Activated T-cell treated with anti-CD3 and anti-CD28 coated beads, Interleukin-2, amount 50 U/mL, for 24 hours (primary cell): Measurements from ENCODE around the gene SMIM10L2A.
A peak's percentile ranks its signal among the peaks of the same experiment; 100 is the strongest.

Experiments
- DNase-seq: peaks from one replicate; pipeline ENCODE4 v3.0.0-alpha.2; 2020
- H3K27ac Mint-ChIP-seq: 2 replicates; pipeline ENCODE4 v1.8.0; 2020; ENCODE audit warnings: mild to moderate bottlenecking, mixed read lengths
- H3K27me3 Mint-ChIP-seq: 2 replicates; pipeline ENCODE4 v1.8.0; 2020; ENCODE audit warnings: mixed read lengths
- H3K36me3 Mint-ChIP-seq: 2 replicates; pipeline ENCODE4 v1.8.0; 2020; ENCODE audit warnings: low read depth, mixed read lengths
- H3K4me1 Mint-ChIP-seq: 2 replicates; pipeline ENCODE4 v1.8.0; 2020; ENCODE audit warnings: low read depth, mixed read lengths
- H3K4me3 Mint-ChIP-seq: 2 replicates; pipeline ENCODE4 v1.8.0; 2020; ENCODE audit warnings: mild to moderate bottlenecking, moderate library complexity, mixed read lengths
- H3K9me3 Mint-ChIP-seq: 2 replicates; pipeline ENCODE4 v1.8.0; 2020; ENCODE audit warnings: mixed read lengths

SMIM10L2A gene

GRCh38 chrX:135421932-135422809 is at the start of gene SMIM10L2A:
TSS of gene SMIM10L2A (plus strand) at chrX:135421944. CDS start at chrX:135422132, 188 bp downstream.
- no peak within 1 kb of the TSS for H3K27ac Mint-ChIP-seq
- peaks cover 3% of the 10 kb centered on the region for H3K4me1 Mint-ChIP-seq
- no peaks in the 10 kb centered on the region for H3K36me3 Mint-ChIP-seq
- peak within 1 kb of the TSS; percentile 52 for H3K4me3 Mint-ChIP-seq
- H3K27me3 Mint-ChIP-seq = peaks cover 36% of the 10 kb centered on the region
- DNase-seq = no peak
- no peaks in the 10 kb centered on the region for H3K9me3 Mint-ChIP-seq

DNA sequence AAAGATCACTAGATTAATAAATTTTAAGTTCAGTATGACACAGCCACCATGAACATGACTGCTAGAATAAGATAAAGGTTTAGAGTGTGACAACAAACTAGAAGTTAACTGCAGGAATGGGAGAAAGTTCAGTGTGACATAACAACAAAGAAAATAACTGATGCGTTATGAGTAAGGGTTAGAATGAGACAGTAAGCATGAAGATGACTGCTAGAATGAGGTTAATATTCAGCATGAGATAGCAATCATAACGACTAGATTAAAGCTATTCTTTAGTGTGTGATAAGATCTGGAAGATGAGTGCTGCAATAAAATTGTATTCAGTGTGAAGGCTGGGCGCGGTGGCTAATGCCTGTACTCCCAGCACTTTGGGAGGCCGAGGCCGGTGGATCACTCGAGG is 48.4 kb upstream of the SMIM10L2A start:
- Mint-ChIP-seq H3K4me3 (no peak overlapping the region), H3K9me3 (no peaks in the 10 kb centered on the region), H3K27ac (no peak overlapping the region), H3K27me3 (peaks cover 10% of the 10 kb centered on the region), H3K4me1 (peaks cover 6% of the 10 kb centered on the region), H3K36me3 (no peaks in the 10 kb centered on the region)
- no peak for DNase-seq

DNA sequence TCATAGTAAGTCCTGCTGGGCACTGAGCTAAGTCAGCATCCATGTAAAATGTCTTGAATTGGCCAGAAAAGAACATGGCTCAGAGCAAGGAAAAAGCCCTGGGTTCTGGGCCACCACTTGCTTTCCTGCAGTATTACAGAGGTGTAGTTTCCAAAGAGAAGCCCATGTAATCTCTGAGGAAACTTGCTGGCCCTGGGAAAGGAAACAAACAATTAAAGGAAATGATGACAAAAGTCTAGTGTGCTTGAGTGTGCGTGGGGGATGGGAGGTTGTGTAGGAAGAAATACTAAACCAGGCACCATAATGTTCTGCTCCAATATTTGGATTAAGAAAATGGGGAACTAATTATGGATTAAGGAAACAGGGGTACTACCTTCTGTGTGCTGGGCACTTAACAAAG is 39.5 kb upstream of the SMIM10L2A start:
- H3K27ac Mint-ChIP-seq = no peak overlapping the region
- H3K9me3 Mint-ChIP-seq = no peaks in the 10 kb centered on the region
- peaks cover 8% of the 10 kb centered on the region for H3K27me3 Mint-ChIP-seq
- no peak overlapping the region for H3K4me3 Mint-ChIP-seq
- no peak for DNase-seq
- no peaks in the 10 kb centered on the region for H3K36me3 Mint-ChIP-seq
- H3K4me1 Mint-ChIP-seq = peaks cover 56% of the 10 kb centered on the region

DNA sequence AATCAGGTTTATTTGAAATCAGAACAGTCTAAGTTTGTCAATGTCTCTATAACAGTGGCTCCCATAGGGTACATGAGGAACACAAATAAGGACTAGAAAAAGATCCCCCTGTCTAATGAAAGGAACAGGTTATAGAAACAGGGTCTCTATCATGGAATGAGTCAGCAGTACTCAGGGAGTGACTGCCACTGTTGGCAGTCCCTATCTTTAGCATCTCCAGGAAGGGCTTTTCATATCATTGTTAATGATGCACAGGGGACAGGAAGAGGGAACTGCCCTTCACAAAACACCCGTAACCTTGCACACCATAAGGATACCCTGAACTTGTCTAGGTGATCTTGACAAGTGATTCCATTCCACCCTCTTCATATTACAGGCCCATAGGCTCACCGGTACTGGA is 38.5 kb upstream of the SMIM10L2A start:
- Mint-ChIP-seq H3K4me3 (no peak overlapping the region), H3K27ac (no peak overlapping the region), H3K27me3 (peaks cover 10% of the 10 kb centered on the region), H3K4me1 (peaks cover 53% of the 10 kb centered on the region), H3K36me3 (no peaks in the 10 kb centered on the region), H3K9me3 (no peaks in the 10 kb centered on the region)
- DNase-seq = no peak

DNA sequence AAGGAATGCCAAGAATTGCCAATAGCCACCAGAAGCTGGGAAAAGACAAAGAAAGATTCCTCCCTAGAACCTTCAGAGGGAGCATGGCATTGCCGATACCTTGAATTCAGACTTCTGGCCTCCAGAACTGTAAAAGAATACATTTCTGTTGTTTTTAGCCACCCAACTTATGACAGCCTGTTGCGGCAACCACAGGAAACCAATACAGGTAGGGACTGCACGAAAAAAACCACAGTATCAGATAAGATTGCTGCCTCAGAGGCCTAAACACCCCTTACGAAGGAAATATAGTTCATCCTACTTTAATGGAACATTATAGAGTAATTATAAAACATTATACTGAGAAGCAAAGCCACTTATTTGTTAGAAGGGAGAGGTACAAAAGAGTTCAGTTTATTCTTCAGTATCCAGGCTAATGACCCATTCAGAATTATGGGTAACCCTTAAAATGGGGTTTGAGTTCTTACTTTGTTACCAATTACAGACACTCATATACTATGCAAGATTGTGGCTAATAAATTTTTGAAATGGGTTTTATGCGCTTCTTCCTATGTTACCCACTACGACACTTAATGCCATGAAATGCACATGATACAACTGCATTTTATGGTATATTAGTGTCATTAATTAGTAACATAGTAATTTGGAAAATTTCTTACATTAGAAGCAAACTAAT is 37.4 kb upstream of the SMIM10L2A start:
- H3K9me3 Mint-ChIP-seq = no peaks in the 10 kb centered on the region
- no peak for DNase-seq
- H3K36me3 Mint-ChIP-seq = no peaks in the 10 kb centered on the region
- H3K27ac Mint-ChIP-seq = peak overlapping the region; percentile 8
- H3K4me3 Mint-ChIP-seq = peak overlapping the region; percentile 16
- peaks cover 17% of the 10 kb centered on the region for H3K27me3 Mint-ChIP-seq
- peaks cover 54% of the 10 kb centered on the region for H3K4me1 Mint-ChIP-seq

DNA sequence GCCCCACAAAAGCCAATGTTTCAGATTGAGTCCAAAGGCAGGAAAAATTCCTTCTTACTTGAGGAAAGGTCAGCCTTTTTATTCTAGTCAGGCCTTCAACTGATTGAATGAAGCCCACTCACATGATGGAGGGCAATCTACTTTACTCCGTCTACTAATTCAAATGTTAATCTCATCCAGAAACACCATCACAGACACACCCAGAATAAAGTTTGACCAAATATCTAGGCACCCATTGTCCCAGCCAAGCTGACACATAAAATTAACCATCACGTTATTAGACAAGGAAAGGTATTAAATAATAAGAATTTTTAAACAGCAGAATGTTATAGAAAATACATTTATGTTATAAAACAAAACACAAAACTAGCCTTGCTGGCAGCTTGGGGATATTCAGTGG is 32.9 kb upstream of the SMIM10L2A start:
- no peak overlapping the region for H3K27ac Mint-ChIP-seq
- peaks cover 36% of the 10 kb centered on the region for H3K4me1 Mint-ChIP-seq
- H3K36me3 Mint-ChIP-seq = no peaks in the 10 kb centered on the region
- no peak overlapping the region for H3K4me3 Mint-ChIP-seq
- H3K27me3 Mint-ChIP-seq = peaks cover 43% of the 10 kb centered on the region
- no peak for DNase-seq
- no peaks in the 10 kb centered on the region for H3K9me3 Mint-ChIP-seq

DNA sequence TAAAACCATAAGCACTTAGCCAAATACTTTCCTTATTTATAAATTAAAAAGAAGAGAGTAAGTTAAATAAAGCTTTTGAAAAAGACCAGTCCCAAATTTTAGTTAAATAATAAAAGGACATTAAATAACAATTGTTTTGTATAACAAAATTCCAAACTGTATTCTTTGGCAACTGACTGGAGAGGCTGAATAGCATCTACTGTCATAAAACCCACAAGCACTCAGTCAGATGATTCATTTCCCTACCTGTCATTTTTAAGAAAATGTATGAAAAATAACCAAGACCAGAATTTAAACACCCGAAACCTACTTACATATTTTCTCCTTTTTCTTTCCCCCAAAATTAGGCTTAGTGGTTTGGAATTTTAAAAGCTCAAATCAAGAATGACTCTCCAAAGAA is 32.5 kb upstream of the SMIM10L2A start:
- H3K27ac Mint-ChIP-seq = peak overlapping the region; percentile 60
- no peaks in the 10 kb centered on the region for H3K9me3 Mint-ChIP-seq
- DNase-seq = no peak
- H3K27me3 Mint-ChIP-seq = peaks cover 43% of the 10 kb centered on the region
- no peak overlapping the region for H3K4me3 Mint-ChIP-seq
- peaks cover 32% of the 10 kb centered on the region for H3K4me1 Mint-ChIP-seq
- no peaks in the 10 kb centered on the region for H3K36me3 Mint-ChIP-seq

GRCh38 chrX:135389717-135390116 is 32.0 kb upstream of the SMIM10L2A start:
- DNase-seq = no peak
- peaks cover 43% of the 10 kb centered on the region for H3K27me3 Mint-ChIP-seq
- no peaks in the 10 kb centered on the region for H3K36me3 Mint-ChIP-seq
- peak overlapping the region; percentile 60 for H3K27ac Mint-ChIP-seq
- H3K4me3 Mint-ChIP-seq = no peak overlapping the region
- H3K4me1 Mint-ChIP-seq = peaks cover 29% of the 10 kb centered on the region
- H3K9me3 Mint-ChIP-seq = no peaks in the 10 kb centered on the region

- Mint-ChIP-seq H3K27me3 (peaks cover 40% of the 10 kb centered on the region), H3K4me1 (peaks cover 23% of the 10 kb centered on the region), H3K27ac (no peak overlapping the region), H3K4me3 (no peak overlapping the region), H3K9me3 (no peaks in the 10 kb centered on the region), H3K36me3 (no peaks in the 10 kb centered on the region)
- DNase-seq = no peak
These were observed 30.0 kb upstream of the SMIM10L2A start for GRCh38 chrX:135391734-135392133.

- Mint-ChIP-seq H3K27me3 (peaks cover 33% of the 10 kb centered on the region), H3K36me3 (no peaks in the 10 kb centered on the region), H3K4me3 (no peak overlapping the region), H3K4me1 (peaks cover 24% of the 10 kb centered on the region), H3K9me3 (no peaks in the 10 kb centered on the region), H3K27ac (no peak overlapping the region)
- no peak for DNase-seq
These were observed 28.7 kb upstream of the SMIM10L2A start for GRCh38 chrX:135393051-135393450.

DNA sequence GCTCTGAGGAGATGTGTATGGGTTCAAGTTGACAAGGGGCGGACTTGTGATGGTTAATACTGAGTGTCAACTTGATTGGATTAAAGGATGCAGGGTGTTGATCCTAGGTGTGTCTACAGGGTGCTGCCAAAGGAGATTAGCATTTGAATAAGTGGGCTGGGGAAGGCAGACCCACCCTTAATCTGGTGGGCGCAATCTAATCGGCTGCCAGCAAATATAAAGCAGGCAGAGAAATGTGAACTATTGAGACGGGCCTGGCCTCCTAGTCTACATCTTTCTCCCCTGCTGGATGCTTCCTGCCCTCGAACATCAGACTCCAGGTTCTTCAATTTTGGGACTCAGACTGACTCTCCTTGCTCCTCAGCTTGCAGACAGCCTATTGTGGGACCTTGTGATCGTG is 26.7 kb upstream of the SMIM10L2A start:
- Mint-ChIP-seq H3K27ac (no peak overlapping the region), H3K36me3 (no peaks in the 10 kb centered on the region), H3K4me1 (peaks cover 10% of the 10 kb centered on the region), H3K27me3 (peaks cover 24% of the 10 kb centered on the region), H3K9me3 (no peaks in the 10 kb centered on the region), H3K4me3 (no peak overlapping the region)
- DNase-seq = no peak

GRCh38 chrX:135396109-135396508 is 25.6 kb upstream of the SMIM10L2A start:
- Mint-ChIP-seq H3K4me3 (no peak overlapping the region), H3K27ac (no peak overlapping the region)

DNA sequence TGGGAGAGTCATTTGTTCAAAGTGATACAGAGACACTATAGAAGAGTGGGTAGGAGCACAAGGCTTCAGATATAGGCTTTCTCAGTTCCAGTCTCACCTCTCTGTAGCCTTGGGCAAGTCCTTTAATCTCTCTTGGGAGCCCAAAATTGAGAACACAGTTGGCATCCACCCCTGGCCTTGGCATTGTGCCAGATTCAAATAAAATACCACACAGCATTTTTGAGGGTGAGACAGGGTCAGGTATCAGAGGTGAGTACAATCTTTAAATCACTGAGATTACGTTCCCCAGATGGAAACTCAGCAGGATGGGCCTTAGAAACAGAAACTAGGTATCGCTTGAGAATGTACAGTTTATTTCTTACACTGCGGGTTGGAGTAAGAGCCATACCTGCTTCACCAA is 25.2 kb upstream of the SMIM10L2A start:
- no peak overlapping the region for H3K4me3 Mint-ChIP-seq
- H3K4me1 Mint-ChIP-seq = peaks cover 13% of the 10 kb centered on the region
- H3K9me3 Mint-ChIP-seq = no peaks in the 10 kb centered on the region
- H3K36me3 Mint-ChIP-seq = no peaks in the 10 kb centered on the region
- peaks cover 18% of the 10 kb centered on the region for H3K27me3 Mint-ChIP-seq
- DNase-seq = no peak
- H3K27ac Mint-ChIP-seq = no peak overlapping the region

More at GRCh38 chrX:135396109-135396508, 25.6 kb upstream of the SMIM10L2A start:
- no peaks in the 10 kb centered on the region for H3K9me3 Mint-ChIP-seq
- peaks cover 8% of the 10 kb centered on the region for H3K4me1 Mint-ChIP-seq
- H3K27me3 Mint-ChIP-seq = peaks cover 22% of the 10 kb centered on the region
- DNase-seq = no peak
- H3K36me3 Mint-ChIP-seq = no peaks in the 10 kb centered on the region

- H3K4me3 Mint-ChIP-seq = no peak overlapping the region
- no peak for DNase-seq
- peaks cover 10% of the 10 kb centered on the region for H3K27me3 Mint-ChIP-seq
- H3K9me3 Mint-ChIP-seq = no peaks in the 10 kb centered on the region
- no peaks in the 10 kb centered on the region for H3K36me3 Mint-ChIP-seq
- peaks cover 20% of the 10 kb centered on the region for H3K4me1 Mint-ChIP-seq
- H3K27ac Mint-ChIP-seq = no peak overlapping the region
These were observed 24.1 kb upstream of the SMIM10L2A start for GRCh38 chrX:135397652-135398051.

- DNase-seq = no peak
- H3K9me3 Mint-ChIP-seq = no peaks in the 10 kb centered on the region
- peaks cover 26% of the 10 kb centered on the region for H3K27me3 Mint-ChIP-seq
- H3K36me3 Mint-ChIP-seq = no peaks in the 10 kb centered on the region
- no peak overlapping the region for H3K27ac Mint-ChIP-seq
- H3K4me3 Mint-ChIP-seq = no peak overlapping the region
- H3K4me1 Mint-ChIP-seq = peaks cover 26% of the 10 kb centered on the region
These were observed 18.4 kb upstream of the SMIM10L2A start for GRCh38 chrX:135403374-135403773.
